Measurements from ENCODE around the gene FBXO48. TPM values are rescaled to one million over a fixed set of nuclear protein-coding genes. Genes with fewer than 3 reads are reported as not detected.

Gene FBXO48
- total RNA-seq, 3 donors from 2014 or later = 0.98 to 1.6 (median 1.1) TPM

DNA sequence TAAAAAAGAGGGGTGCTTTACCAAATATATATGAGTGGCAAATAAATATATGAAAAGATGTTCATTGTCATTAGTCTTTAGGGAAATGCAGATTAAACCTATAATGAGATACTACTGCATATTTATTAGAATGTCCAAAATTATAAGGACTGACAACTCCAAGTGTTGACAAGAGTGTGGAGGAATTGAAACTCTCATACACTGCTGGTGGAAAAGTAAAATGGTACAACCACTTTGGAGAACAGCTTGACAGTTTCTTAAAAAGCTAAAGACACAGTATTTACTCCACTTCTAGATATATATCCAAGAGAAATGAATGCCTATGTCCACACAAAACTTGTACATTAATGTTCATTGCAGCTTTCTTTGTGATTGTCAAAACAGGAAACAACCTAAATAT lies 51.6 kb downstream of the FBXO48 start:
- DNase-seq (ENCODE audit: low spot score in 2 of 2) = no peak
- no peaks in the 10 kb centered on the region for H3K36me3 ChIP-seq
- H3K27me3 ChIP-seq = no peaks in the 10 kb centered on the region
- TF ChIP-seq POLR2AphosphoS5 (IDR thresholded peaks at IDR 0.05) (no peak), POLR2A (IDR thresholded peaks at IDR 0.05) (no peak), CTCF (IDR thresholded peaks at IDR 0.05) (no peak)
- H3K9me3 ChIP-seq = no peaks in the 10 kb centered on the region
- H3K4me1 ChIP-seq = no peaks in the 10 kb centered on the region
- no peak overlapping the region for H3K27ac ChIP-seq
- H3K4me3 ChIP-seq = no peak overlapping the region
- intact Hi-C loops (cut with DNase I; ENCODE audit: low total_unique reads) = no loop called here

DNA sequence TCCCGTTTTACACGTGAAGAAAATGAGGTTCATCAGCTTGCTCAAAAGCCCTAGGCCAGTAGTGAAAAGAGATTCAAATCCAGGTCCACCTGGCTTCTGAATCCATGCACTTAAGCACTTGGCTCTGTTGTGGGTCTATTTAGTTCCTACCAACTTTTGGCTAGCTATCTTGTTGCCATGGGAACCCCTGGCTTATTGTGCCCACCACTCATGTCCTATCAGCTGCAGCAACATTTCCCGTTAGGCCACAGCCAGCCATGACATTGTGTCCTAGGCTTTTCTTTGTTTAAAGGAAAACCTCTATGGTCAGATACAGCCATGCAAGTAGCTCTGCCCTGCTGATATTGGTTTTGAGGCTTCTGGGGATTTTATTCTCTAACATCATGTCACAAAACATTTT lies 52.2 kb downstream of the FBXO48 start:
- no peak overlapping the region for H3K4me3 ChIP-seq
- no peaks in the 10 kb centered on the region for H3K36me3 ChIP-seq
- no peak for DNase-seq (ENCODE audit: low spot score in 2 of 2)
- H3K9me3 ChIP-seq = no peaks in the 10 kb centered on the region
- H3K4me1 ChIP-seq = no peaks in the 10 kb centered on the region
- intact Hi-C loops (cut with DNase I; ENCODE audit: low total_unique reads) = no loop called here
- TF ChIP-seq CTCF (IDR thresholded peaks at IDR 0.05) (no peak), POLR2A (IDR thresholded peaks at IDR 0.05) (no peak), POLR2AphosphoS5 (IDR thresholded peaks at IDR 0.05) (no peak)
- H3K27me3 ChIP-seq = no peaks in the 10 kb centered on the region
- H3K27ac ChIP-seq = no peak overlapping the region

DNA sequence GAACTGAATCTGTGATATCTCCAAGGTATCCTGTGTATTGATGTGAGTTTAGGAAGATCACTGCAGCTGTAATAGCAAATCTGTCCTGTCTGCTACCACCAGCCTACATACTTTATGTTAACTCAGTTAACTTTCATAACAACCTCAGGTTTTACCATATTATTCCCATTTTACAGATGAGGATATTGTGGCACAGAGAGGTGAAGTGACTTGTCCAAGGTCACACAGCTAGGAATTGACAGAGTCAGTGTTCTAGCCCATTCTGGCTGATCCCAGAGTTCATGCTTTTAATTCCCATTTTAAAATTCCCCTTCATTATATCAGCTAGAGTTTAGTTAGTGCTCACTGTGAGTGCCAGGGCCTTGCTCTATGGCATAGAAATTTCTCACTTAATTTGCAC lies 52.6 kb downstream of the FBXO48 start:
- H3K27me3 ChIP-seq = no peaks in the 10 kb centered on the region
- TF ChIP-seq POLR2A (IDR thresholded peaks at IDR 0.05) (no peak), CTCF (IDR thresholded peaks at IDR 0.05) (no peak), POLR2AphosphoS5 (IDR thresholded peaks at IDR 0.05) (no peak)
- no peaks in the 10 kb centered on the region for H3K4me1 ChIP-seq
- H3K27ac ChIP-seq = no peak overlapping the region
- DNase-seq (ENCODE audit: low spot score in 2 of 2) = no peak
- no peak overlapping the region for H3K4me3 ChIP-seq
- intact Hi-C loops (cut with DNase I; ENCODE audit: low total_unique reads) = no loop called here
- no peaks in the 10 kb centered on the region for H3K36me3 ChIP-seq
- H3K9me3 ChIP-seq = no peaks in the 10 kb centered on the region

- DNase-seq (ENCODE audit: low spot score in 2 of 2) = no peak
- TF ChIP-seq CTCF (IDR thresholded peaks at IDR 0.05) = no peak
- no peak for TF ChIP-seq POLR2AphosphoS5 (IDR thresholded peaks at IDR 0.05)
- no peak for TF ChIP-seq POLR2A (IDR thresholded peaks at IDR 0.05)
- Histone ChIP-seq H3K27ac (no peak overlapping the region), H3K36me3 (no peaks in the 10 kb centered on the region), H3K27me3 (no peaks in the 10 kb centered on the region), H3K4me1 (no peaks in the 10 kb centered on the region), H3K9me3 (no peaks in the 10 kb centered on the region), H3K4me3 (no peak overlapping the region)
- intact Hi-C loops (cut with DNase I; ENCODE audit: low total_unique reads) = no loop called here
Observed at GRCh38 chr2:68413466-68413865, 53.6 kb downstream of the FBXO48 start.

DNA sequence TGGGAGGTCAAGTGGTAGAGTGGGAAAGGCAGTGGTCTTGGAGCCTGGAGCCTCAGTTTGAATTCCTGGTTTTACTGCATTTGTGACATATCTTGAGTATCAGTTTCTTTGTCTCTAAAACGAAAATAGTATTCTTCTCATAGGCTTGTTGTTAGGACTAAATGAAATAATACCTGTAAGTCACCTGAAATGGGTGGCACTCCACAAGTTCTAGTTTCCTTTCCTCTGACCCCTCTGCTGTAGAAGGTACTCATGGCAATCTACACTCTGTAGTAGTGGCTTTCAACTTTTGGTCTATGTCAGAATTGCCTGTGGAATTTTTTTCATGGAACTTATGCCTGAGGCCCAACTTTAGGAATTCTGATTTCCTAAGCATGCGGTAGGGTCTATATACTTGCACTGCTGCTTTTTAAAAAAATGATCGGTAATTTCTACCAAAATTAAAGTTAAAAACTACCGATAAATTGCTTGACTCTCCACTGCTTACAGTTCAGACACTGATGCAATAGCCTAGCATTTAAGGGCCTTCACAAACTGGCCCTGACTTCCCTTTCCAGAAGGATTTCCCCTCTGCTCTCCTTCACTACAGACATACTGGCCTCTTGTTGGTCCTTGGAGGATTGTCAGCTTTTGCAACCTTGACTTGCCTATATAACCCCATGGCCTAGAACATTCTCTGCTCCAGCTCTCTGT lies 54.8 kb downstream of the FBXO48 start:
- TF ChIP-seq POLR2A (IDR thresholded peaks at IDR 0.05) (no peak), CTCF (IDR thresholded peaks at IDR 0.05) (no peak), POLR2AphosphoS5 (IDR thresholded peaks at IDR 0.05) (no peak)
- Histone ChIP-seq H3K9me3 (no peaks in the 10 kb centered on the region), H3K36me3 (no peaks in the 10 kb centered on the region), H3K4me1 (no peaks in the 10 kb centered on the region), H3K4me3 (no peak overlapping the region), H3K27ac (no peak overlapping the region), H3K27me3 (no peaks in the 10 kb centered on the region)
- intact Hi-C loops (cut with DNase I; ENCODE audit: low total_unique reads) = no loop called here
- DNase-seq (ENCODE audit: low spot score in 2 of 2) = no peak
